Measurements from ENCODE around the gene FBXO41.

GRCh38 chr2:73297586-73297985 is 13.3 kb upstream of the FBXO41 start:
- TF ChIP-seq MYC (IDR thresholded peaks at IDR 0.05; ENCODE audit: insufficient read depth, insufficient read length, insufficient replicate concordance, low read length, severe bottlenecking) (no peak), ATF2 (IDR thresholded peaks at IDR 0.05; ENCODE audit: low read length) (no peak), CBX5 (IDR thresholded peaks at IDR 0.05; ENCODE audit: low read depth) (no peak), HDAC6 (IDR thresholded peaks at IDR 0.05; ENCODE audit: unreplicated experiment) (no peak), NFIC (IDR thresholded peaks at IDR 0.05; ENCODE audit: low read depth, low read length) (no peak), ASH2L (IDR thresholded peaks at IDR 0.05; ENCODE audit: borderline replicate concordance, low read depth) (no peak), EZH2 (IDR thresholded peaks at IDR 0.05; ENCODE audit: borderline replicate concordance, control insufficient read depth, low read depth, low read length) (no peak), ZNF274 (IDR thresholded peaks at IDR 0.05; ENCODE audit: insufficient read depth, insufficient read length) (no peak)
- TF ChIP-seq, protein P1, sequence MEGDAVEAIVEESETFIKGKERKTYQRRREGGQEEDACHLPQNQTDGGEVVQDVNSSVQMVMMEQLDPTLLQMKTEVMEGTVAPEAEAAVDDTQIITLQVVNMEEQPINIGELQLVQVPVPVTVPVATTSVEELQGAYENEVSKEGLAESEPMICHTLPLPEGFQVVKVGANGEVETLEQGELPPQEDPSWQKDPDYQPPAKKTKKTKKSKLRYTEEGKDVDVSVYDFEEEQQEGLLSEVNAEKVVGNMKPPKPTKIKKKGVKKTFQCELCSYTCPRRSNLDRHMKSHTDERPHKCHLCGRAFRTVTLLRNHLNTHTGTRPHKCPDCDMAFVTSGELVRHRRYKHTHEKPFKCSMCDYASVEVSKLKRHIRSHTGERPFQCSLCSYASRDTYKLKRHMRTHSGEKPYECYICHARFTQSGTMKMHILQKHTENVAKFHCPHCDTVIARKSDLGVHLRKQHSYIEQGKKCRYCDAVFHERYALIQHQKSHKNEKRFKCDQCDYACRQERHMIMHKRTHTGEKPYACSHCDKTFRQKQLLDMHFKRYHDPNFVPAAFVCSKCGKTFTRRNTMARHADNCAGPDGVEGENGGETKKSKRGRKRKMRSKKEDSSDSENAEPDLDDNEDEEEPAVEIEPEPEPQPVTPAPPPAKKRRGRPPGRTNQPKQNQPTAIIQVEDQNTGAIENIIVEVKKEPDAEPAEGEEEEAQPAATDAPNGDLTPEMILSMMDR (IDR thresholded peaks at IDR 0.05 in 2 of 3, conservative IDR thresholded peaks at IDR 0.05 in 1 of 3; ENCODE audit: control insufficient read depth in 2 of 3, extremely low read depth in 1 of 3, insufficient read depth in 1 of 3, low read depth in 3 of 3, low read length in 3 of 3) = no peak
- TF ChIP-seq, protein P2, sequence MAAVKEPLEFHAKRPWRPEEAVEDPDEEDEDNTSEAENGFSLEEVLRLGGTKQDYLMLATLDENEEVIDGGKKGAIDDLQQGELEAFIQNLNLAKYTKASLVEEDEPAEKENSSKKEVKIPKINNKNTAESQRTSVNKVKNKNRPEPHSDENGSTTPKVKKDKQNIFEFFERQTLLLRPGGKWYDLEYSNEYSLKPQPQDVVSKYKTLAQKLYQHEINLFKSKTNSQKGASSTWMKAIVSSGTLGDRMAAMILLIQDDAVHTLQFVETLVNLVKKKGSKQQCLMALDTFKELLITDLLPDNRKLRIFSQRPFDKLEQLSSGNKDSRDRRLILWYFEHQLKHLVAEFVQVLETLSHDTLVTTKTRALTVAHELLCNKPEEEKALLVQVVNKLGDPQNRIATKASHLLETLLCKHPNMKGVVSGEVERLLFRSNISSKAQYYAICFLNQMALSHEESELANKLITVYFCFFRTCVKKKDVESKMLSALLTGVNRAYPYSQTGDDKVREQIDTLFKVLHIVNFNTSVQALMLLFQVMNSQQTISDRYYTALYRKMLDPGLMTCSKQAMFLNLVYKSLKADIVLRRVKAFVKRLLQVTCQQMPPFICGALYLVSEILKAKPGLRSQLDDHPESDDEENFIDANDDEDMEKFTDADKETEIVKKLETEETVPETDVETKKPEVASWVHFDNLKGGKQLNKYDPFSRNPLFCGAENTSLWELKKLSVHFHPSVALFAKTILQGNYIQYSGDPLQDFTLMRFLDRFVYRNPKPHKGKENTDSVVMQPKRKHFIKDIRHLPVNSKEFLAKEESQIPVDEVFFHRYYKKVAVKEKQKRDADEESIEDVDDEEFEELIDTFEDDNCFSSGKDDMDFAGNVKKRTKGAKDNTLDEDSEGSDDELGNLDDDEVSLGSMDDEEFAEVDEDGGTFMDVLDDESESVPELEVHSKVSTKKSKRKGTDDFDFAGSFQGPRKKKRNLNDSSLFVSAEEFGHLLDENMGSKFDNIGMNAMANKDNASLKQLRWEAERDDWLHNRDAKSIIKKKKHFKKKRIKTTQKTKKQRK (IDR thresholded peaks at IDR 0.05; ENCODE audit: low read depth, low read length) = no peak

Data from GM12878 (cell line).